Lower lobe of right lung (tissue), 2 donors: Measurements from ENCODE around the gene LMO1. TPM values are rescaled to one million over a fixed set of nuclear protein-coding genes. Genes with fewer than 3 reads are reported as not detected.

ENCODE experiments used
- ATAC-seq, 2 donors: fragments of 200-7000 bp; cut with Tn5 transposase; one replicate each; pipeline ENCODE4 v1.9.1; 2020 to 2022; ENCODE audit warnings: mild to moderate bottlenecking in 2 of 2, moderate library complexity in 2 of 2
- DNase-seq: peaks from one replicate; pipeline ENCODE4 v3.0.0-alpha.2; 2020
- H3K27ac ChIP-seq: fragments of 200-600 bp; one replicate; pipeline ENCODE4 v1.8.0; 2022
- H3K27me3 ChIP-seq: fragments of 200-600 bp; one replicate; pipeline ENCODE4 v1.8.0; 2022; ENCODE audit warnings: low read depth
- H3K36me3 ChIP-seq: fragments of 200-600 bp; one replicate; pipeline ENCODE4 v1.8.0; 2022; ENCODE audit warnings: mild to moderate bottlenecking
- H3K4me1 ChIP-seq: fragments of 200-600 bp; one replicate; pipeline ENCODE4 v1.8.0; 2022
- H3K4me3 ChIP-seq: fragments of 200-600 bp; one replicate; pipeline ENCODE4 v1.8.0; 2022; ENCODE audit warnings: mild to moderate bottlenecking
- H3K9me3 ChIP-seq: fragments of 200-600 bp; one replicate; pipeline ENCODE4 v1.8.0; 2022
- CTCF ChIP-seq: fragments of 200-600 bp; IDR thresholded peaks from one replicate; pipeline ENCODE4 v1.8.0; 2022; ENCODE audit warnings: antibody characterized with exemption, mild to moderate bottlenecking
- intact Hi-C: fragments of 100-400 bp; cut with DNase I; formaldehyde crosslinking; loops from one replicate; pipeline ENCODE4 v1.11.0; 2022
- total RNA-seq: library from RNA; stranded (reverse); fragmentation: NEBNext Ultra II Directional; extraction: Animal tissue kit (Norgen Biotek cat#: 25700); gene quantifications from one replicate; pipeline ENCODE4 v1.2.1, GENCODE V29; 2021
- donor health status: DM: no; HTN: yes; CAD: no; lungs with severe emphysema.

The LMO1 gene
- total RNA-seq, 1 donor from 2014 or later: not detected

GRCh38 chr11:8252946-8253345 lies 10.7 kb downstream of the LMO1 start:
- intact Hi-C loops: no loop called here
- no peak for TF ChIP-seq CTCF
- no peaks in the 10 kb centered on the region for H3K4me1 ChIP-seq
- ATAC-seq (no peak), DNase-seq (peak; percentile 11)
- no peaks in the 10 kb centered on the region for H3K36me3 ChIP-seq
- H3K27ac ChIP-seq: no peak overlapping the region
- H3K9me3 ChIP-seq: no peaks in the 10 kb centered on the region
- no peaks in the 10 kb centered on the region for H3K27me3 ChIP-seq
- no peak overlapping the region for H3K4me3 ChIP-seq

GRCh38 chr11:8252388-8252787 lies 11.3 kb downstream of the LMO1 start:
- H3K9me3 ChIP-seq: no peaks in the 10 kb centered on the region
- ATAC-seq: no peak
- no peaks in the 10 kb centered on the region for H3K4me1 ChIP-seq
- peak; percentile 14 for DNase-seq
- no peak overlapping the region for H3K4me3 ChIP-seq
- intact Hi-C loops: no loop called here
- no peaks in the 10 kb centered on the region for H3K27me3 ChIP-seq
- H3K36me3 ChIP-seq: no peaks in the 10 kb centered on the region
- H3K27ac ChIP-seq: no peak overlapping the region
- no peak for TF ChIP-seq CTCF

DNA sequence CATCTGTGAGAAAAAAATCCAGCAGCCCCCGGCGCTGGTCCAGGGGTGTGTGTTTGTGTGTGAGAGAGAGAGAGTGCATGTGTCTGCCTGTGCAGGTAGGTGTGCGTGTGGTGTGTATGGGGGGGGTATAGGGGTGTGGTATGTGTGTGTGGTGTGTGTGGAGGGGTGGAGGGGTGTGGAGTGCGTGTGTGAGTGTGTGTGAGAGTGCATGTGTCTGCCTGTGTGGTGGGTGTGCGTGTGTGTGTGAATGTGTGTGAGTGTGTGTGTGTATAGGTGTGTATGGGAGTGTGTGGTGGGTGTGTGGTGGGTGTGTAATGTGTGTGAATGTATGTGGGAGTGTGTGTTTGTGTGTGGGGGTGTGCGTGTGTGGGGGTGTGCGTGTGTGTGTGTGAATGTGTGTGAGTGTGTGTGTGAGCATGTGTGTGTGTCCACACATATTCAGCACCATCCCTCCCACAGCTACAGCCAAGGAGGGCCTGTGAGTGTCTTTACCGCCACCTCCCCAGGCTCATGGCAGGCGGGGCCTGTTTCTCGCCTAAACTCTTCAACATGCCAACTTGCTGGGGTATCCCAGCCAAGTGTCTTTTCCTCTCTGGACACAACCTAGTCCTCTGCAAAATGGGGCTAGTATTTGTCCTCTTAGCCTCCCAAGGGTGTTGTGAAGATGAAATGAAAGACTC lies 11.9 kb downstream of the LMO1 start:
- intact Hi-C loops: no loop called here
- H3K27ac ChIP-seq: no peak overlapping the region
- no peaks in the 10 kb centered on the region for H3K27me3 ChIP-seq
- no peak for TF ChIP-seq CTCF
- no peaks in the 10 kb centered on the region for H3K4me1 ChIP-seq
- ATAC-seq: peak in 1 of 2 donors; percentile 10
- H3K36me3 ChIP-seq: no peaks in the 10 kb centered on the region
- peak; percentile 16 for DNase-seq
- H3K4me3 ChIP-seq: no peak overlapping the region
- H3K9me3 ChIP-seq: no peaks in the 10 kb centered on the region

- Histone ChIP-seq H3K9me3 (no peaks in the 10 kb centered on the region), H3K36me3 (no peaks in the 10 kb centered on the region), H3K27me3 (no peaks in the 10 kb centered on the region), H3K4me3 (no peak overlapping the region), H3K4me1 (no peaks in the 10 kb centered on the region), H3K27ac (no peak overlapping the region)
- DNase-seq (peak; percentile 15), ATAC-seq (no peak)
- no peak for TF ChIP-seq CTCF
- intact Hi-C loops: no loop called here
Measured at GRCh38 chr11:8250981-8251615, 12.6 kb downstream of the LMO1 start.

DNA sequence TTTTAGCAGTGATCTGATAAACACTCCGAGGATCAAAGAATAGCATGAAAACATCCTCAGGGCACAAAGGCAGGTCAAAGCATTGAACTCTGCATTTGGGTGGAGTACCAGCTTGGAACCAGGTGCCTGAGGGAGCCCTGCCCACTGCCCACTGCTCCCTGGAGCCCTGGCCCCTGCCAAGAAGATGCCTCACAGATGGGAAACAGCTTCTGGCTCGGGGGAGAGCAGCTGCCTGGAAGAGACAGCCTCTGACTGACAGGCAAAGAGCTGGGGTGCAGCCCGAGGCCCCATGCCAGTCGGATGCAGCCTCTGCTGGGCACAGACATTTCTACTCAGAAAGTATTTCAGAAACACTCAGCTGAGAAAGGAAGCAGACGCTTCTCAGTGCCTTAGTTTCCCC lies 13.2 kb downstream of the LMO1 start:
- no peak for ATAC-seq
- Histone ChIP-seq H3K9me3 (no peaks in the 10 kb centered on the region), H3K27me3 (no peaks in the 10 kb centered on the region), H3K27ac (no peak overlapping the region), H3K4me3 (no peak overlapping the region), H3K36me3 (no peaks in the 10 kb centered on the region), H3K4me1 (no peaks in the 10 kb centered on the region)
- no peak for TF ChIP-seq CTCF
- intact Hi-C loops: no loop called here
- DNase-seq: peak; percentile 19
